Measurements from ENCODE around the gene CBR1.

The CBR1 gene

GRCh38 chr21:36069713-36070583, at the start of gene CBR1:
Gene CBR1 (plus strand): TSS chr21:36070024. CDS start chr21:36070116, 92 bp downstream.
- DNase-seq = peak; percentile 88

DNA sequence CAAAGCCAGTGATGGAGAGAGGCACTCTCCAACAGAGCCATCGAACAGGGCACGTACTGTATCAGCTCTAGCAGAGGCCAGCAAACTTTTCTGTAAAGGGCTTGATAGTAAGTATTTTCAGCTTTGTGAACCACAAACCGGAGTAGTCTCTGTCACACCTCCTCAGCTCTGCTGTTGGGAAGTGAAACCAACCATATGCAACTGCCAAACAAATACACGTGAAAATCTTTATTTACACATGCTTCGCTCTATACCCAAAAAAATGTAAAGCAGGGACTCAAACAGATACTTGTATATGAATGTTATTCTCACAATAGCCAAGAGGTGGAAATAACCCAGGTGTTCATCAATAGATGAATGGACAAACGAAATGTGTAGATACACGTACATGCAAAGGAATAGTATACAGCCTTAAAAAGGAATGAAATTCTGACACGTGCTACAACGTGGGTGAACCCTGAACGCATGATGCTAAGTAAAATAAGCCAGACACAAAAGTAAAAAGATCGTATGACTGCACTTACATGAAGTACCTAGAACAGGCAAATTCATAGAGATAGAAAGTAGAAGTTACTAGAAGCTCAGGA, 48.5 kb upstream of the CBR1 start:
- DNase-seq = no peak

DNA sequence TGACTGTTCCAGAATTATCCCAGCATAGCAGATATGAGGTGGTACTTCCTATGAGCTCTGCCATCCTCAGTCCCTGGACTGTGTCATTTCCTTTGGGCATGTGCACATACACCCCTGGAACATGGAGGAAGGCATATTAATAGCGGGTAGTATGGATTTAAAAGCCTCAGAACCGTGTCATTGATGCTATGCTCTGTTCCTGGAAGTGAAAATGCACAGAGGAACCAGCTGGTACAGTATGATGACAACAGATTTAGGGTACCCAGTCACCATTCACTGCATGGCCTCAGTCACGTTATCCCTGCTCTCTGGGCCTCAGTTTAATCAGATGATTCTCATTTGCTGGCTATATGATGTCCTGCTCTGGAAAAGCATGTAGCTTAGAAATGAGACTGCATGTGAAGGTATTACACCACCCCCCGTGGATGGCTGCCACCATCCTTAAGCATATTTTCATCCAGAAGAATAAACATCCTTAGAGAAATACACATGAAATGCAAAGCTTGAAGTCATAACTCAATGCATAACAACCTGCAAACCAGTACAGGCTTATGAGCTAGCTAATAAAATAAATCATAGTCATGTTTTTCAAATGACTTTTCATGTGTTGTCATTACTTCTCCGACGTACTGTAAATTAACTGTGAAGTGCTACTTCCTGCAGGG, 47.3 kb upstream of the CBR1 start:
- DNase-seq = no peak

DNA sequence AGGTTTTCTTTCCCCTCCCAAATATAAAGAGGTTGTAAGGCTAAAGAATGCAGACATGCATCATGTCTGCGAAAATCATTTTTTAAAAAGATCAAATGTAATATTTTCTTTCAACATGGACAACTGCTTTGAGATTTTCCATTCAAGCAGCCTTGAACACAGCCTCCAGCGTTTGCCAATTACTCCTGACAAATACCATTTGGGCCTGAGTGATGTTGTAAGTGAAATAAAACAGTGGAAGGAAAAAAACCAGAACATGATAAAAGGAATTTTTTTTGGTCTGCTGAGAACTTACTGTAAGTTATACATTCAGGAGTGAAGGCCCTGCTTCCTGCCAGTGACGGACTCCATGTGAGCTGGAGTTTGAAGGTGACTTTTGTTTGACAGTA, 46.7 kb upstream of the CBR1 start:
- no peak for DNase-seq

DNA sequence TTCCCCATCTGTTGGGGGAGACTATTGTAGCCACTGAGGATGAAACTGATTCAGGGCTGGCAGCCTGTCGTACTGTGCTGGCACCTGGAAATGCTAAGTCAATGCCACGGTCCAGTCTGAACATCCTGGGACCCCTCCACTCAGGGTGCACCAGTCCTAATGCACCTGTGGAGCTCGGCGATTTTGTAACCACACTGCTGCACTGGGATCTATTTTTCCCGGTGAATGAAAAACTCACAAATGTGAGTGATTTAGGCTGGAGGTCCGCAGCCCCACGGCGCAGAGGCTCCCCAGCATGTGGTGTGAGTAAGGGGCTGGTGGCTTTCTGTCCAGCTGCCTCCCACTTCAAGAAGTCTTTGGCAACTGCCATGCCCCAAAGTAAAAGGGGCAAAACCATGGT, 45.0 kb upstream of the CBR1 start:
- no peak for DNase-seq

GRCh38 chr21:36027347-36027746, 42.5 kb upstream of the CBR1 start:
- no peak for DNase-seq

- DNase-seq = peak; percentile 49
These were observed 41.4 kb upstream of the CBR1 start for GRCh38 chr21:36028127-36029069.

DNA sequence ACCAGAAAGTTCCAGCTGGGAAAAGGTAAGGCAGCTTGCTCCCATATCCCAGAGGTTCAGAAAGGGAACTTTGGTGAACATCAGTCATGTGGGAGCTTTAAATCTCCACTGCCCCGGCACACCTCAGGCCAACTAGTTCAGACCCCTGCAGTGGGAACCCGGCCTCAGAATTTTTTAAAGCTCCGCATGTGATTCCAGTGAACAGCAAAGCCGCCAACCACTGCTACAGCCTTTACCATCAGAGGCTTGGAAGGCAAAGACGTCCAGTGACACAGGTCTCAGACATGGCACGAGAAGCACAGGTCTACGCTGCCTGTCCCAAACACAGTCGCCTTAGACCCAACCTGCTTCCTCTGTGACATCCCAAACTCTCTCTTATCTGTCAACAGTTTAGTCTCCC, 40.5 kb upstream of the CBR1 start:
- no peak for DNase-seq

- no peak for DNase-seq
These were observed 39.1 kb upstream of the CBR1 start for GRCh38 chr21:36030581-36031189.

DNA sequence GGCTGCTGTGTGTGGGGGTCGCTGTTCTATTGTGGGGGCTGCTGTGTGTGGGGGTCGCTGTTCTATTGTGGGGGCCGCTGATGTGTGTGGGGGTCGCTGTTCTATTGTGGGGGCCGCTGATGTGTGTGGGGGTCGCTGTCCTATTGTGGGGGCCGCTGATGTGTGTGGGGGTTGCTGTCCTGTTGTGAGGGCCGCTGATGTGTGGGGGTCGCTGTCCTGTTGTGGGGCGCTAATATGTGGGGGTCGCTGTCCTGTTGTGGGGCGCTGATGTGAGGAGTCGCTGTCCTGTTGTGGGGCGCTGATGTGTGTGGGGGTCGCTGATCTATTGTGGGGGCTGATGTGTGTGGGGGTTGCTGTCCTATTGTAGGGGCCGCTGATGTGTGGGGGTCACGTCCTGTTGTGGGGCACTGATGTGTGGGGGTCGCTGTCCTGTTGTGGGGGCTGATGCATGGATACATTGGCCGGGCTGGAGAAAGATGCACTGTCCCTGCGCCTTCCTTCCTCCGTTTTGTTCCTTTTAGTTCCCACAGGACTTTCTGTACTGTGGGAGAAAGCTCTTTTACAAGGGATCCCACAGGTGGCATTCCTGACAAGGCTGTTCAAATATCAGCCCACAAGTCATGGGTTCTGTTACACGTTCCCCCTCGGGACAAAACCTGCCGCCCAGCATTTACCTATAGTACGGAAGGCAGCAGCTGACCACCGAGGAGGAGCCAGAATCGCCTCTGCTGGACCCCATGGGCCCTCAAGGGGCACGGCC, 37.0 kb upstream of the CBR1 start:
- DNase-seq = no peak

GRCh38 chr21:36034211-36034913, 35.5 kb upstream of the CBR1 start:
- DNase-seq = no peak

GRCh38 chr21:36035381-36035791, 34.4 kb upstream of the CBR1 start:
- no peak for DNase-seq

DNA sequence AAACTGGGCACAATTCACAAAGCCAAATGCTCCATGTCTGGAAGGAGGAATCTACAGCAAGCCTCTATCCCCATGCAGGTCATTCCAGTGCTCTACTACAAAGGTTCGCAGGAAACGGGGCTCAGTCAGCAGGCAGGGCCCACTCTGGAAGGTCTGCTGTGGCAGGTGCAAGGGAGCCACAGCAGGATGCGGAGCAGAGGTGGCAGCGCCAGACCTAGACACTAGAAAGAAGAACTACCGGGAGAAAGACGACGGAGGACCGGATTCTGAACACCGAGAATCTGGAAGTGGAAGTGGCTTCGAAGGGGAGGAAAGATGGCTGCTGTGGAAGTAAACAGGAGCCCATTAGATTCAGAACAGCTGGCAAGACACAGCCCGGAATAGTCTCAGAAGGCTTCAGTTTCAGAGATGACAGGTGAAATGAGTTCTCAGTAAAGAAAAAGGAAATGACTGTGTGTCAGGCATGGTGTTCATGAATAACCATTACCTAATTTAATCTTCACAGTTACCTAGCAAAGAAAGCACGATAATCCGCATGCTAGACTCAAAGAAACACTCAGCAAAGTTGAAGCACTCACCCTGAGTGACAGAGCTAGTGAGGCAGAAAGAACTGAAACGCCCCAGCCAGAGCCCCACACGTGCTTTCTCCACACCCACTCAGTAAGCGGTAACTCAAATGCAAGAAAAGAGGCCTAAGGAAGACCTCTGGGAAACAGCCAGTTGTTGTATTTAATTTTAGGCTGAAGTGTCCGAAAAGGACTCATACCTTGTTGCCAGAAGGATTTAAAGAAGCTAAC, 30.9 kb upstream of the CBR1 start:
- DNase-seq = no peak

DNA sequence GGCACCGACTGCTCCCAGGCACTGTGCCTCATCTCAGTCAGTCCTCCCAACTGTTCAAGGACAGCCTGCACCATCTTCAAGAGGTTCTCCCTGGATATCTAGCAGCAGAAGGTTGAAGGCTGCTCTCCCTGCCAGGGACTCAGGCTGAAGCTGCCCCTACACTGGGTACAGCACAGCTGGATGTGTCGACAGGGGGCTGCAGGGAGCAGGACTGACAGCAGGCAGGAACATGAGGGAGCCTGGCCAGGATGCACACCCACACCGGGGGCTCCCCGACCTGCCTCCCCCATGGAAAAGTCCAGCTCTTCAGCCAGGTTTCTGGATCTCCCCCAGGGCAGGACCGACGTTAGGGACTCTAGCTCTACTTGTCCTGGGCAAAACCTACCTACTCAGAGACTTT, 30.0 kb upstream of the CBR1 start:
- no peak for DNase-seq

DNA sequence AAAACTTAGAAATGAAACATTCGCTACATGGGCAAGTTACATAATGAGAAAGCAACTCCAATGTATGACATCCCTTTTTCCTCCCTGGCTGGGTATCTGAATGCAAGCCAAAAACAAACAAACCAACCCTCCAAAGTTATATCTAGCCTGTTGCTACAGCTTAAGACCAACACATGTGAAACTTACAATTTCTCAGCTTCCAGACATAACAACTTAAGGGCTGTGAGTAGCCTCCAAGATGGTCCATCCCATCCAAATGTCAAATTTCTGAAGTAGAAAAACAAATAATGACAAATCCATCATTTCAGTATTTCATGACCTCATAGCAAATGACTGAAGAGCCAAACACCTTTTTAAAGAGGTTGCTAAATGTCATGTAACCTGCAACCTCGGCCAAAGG, 29.4 kb upstream of the CBR1 start:
- DNase-seq = no peak

DNA sequence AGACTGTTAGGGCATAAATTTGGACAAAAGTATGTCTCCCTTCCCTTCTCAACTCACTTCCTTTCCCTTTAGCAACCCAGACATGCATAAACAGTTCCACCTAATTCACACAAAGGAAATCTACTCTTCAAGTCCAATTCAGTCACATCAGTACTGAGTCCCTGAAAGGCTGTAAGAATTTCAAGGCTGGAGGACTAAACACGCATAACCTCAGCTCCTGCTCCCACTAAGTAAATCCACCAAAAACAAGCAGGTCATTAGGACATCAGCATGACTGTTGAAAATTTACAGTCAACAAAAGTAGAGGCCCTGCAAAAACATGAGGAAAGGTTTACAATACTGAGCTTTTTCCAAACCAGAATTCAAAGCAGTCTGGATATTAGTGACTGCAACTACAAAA, 27.9 kb upstream of the CBR1 start:
- DNase-seq = no peak

DNA sequence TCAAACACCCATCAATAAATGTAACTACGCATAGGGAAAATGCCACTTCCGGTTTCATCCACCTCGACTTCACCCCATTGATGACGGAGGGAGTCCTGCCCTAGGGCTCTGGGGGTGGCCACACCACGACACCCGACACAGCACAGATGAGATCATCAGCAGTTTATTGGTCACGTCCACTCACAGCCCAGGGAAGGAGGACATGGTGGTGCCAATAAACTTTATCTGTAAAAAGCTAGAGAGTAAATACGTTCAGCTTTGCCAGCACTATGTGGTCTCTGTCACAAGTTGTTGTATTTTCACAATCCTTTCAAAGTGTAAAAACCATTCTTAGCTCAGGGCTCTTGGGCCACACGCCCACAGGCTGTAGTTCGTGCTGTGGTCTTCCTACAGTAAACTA, 25.8 kb upstream of the CBR1 start:
- no peak for DNase-seq

- DNase-seq = no peak
These were observed 23.8 kb upstream of the CBR1 start for GRCh38 chr21:36045993-36046392.

DNA sequence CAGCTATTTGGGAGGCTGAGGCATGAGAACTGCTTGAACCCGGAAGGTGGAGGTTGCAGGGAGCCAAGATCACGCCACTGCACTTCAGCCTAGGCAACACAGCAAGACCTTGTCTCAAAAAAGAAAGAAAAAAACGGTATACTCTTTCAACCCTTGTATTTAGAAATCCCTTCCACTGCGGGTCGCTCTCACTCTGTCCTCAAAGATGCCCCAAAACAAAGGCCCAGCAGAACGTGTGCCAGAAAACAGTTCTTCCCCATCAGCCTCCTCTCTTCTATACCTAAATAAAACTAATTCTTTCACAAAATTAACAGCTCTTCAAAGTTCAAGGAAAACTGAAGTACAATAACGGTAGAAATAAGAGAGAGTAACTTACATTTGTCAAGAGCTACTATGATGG, 22.7 kb upstream of the CBR1 start:
- DNase-seq = no peak

- no peak for DNase-seq
These were observed 21.5 kb upstream of the CBR1 start for GRCh38 chr21:36048357-36048756.

Data from stimulated activated CD4-positive, alpha-beta T cell treated with anti-CD3 and anti-CD28 coated beads, Interleukin-12 subunit alpha, Interleukin-12 subunit beta, amount 100 ng/mL, for 4 hours (primary cell).